ENCODE data around the gene NUBP2. TPM values are rescaled to one million over a fixed set of nuclear protein-coding genes. Genes with fewer than 3 reads are reported as not detected.
A peak's percentile ranks its signal among the peaks of the same experiment; 100 is the strongest.

Gene NUBP2
- total RNA-seq, 2 donors from 2014 or later = 61.1 to 61.5 TPM

GRCh38 chr16:1779234-1779701, 3.5 kb upstream of the NUBP2 start:
- no peak for TF ChIP-seq CTCF (conservative IDR thresholded peaks at IDR 0.05)
- 92% methylated on average over 4 to 8 of the region's 8 CpGs for WGBS, 2 experiments (ENCODE audit: insufficient coverage in 1 of 2, insufficient read length in 1 of 2)
- Histone ChIP-seq H3K4me3 (ENCODE audit: low read length) (no peak overlapping the region), H3K27me3 (ENCODE audit: control insufficient read depth, insufficient read depth, low read length, poor library complexity, severe bottlenecking) (no peaks in the 10 kb centered on the region), H3K36me3 (ENCODE audit: control insufficient read depth, insufficient read depth, low read length) (peaks cover 19% of the 10 kb centered on the region), H3K27ac (ENCODE audit: low read depth, low read length) (no peak overlapping the region), H3K9me3 (ENCODE audit: control insufficient read depth, low read length) (no peaks in the 10 kb centered on the region), H3K9ac (ENCODE audit: extremely low read depth, low read length, poor library complexity, severe bottlenecking) (no peak overlapping the region), H3K4me1 (ENCODE audit: control insufficient read depth, insufficient read depth, low read length) (peaks cover 8% of the 10 kb centered on the region)
- Mint-ChIP-seq H3K27ac (peak overlapping the region; percentile 66), H3K9me3 (no peaks in the 10 kb centered on the region), H3K4me1 (peaks cover 10% of the 10 kb centered on the region), H3K36me3 (ENCODE audit: low read depth) (peaks cover 11% of the 10 kb centered on the region), H3K27me3 (ENCODE audit: insufficient read depth) (no peaks in the 10 kb centered on the region), H3K4me3 (no peak overlapping the region)
- no peak for DNase-seq

- Histone ChIP-seq H3K27ac (ENCODE audit: low read depth, low read length) (no peak overlapping the region), H3K4me3 (ENCODE audit: low read length) (no peak overlapping the region), H3K27me3 (ENCODE audit: control insufficient read depth, insufficient read depth, low read length, poor library complexity, severe bottlenecking) (no peaks in the 10 kb centered on the region), H3K4me1 (ENCODE audit: control insufficient read depth, insufficient read depth, low read length) (peaks cover 8% of the 10 kb centered on the region), H3K9ac (ENCODE audit: extremely low read depth, low read length, poor library complexity, severe bottlenecking) (no peak overlapping the region), H3K9me3 (ENCODE audit: control insufficient read depth, low read length) (no peaks in the 10 kb centered on the region), H3K36me3 (ENCODE audit: control insufficient read depth, insufficient read depth, low read length) (peaks cover 19% of the 10 kb centered on the region)
- H3K4me1 Mint-ChIP-seq = peaks cover 10% of the 10 kb centered on the region
- 92 to 93% methylated on average over 12 to 27 of the region's 27 CpGs for WGBS, 2 experiments (ENCODE audit: insufficient coverage in 1 of 2, insufficient read length in 1 of 2)
- no peaks in the 10 kb centered on the region for H3K9me3 Mint-ChIP-seq
- H3K27me3 Mint-ChIP-seq (ENCODE audit: insufficient read depth) = no peaks in the 10 kb centered on the region
- H3K27ac Mint-ChIP-seq = no peak overlapping the region
- no peak for DNase-seq
- H3K36me3 Mint-ChIP-seq (ENCODE audit: low read depth) = peaks cover 12% of the 10 kb centered on the region
- peak overlapping the region; percentile 85 for H3K4me3 Mint-ChIP-seq
- TF ChIP-seq CTCF (conservative IDR thresholded peaks at IDR 0.05) = no peak
These were observed 2.8 kb upstream of the NUBP2 start for GRCh38 chr16:1779741-1780676.

GRCh38 chr16:1780677-1781072, 2.1 kb upstream of the NUBP2 start:
- no peak for TF ChIP-seq CTCF (conservative IDR thresholded peaks at IDR 0.05)

More at GRCh38 chr16:1780677-1781072, 2.1 kb upstream of the NUBP2 start:
- H3K27me3 Mint-ChIP-seq (ENCODE audit: insufficient read depth) = no peaks in the 10 kb centered on the region
- WGBS, 2 experiments (ENCODE audit: insufficient coverage in 1 of 2, insufficient read length in 1 of 2) = 87 to 96% methylated on average over 6 of the region's 6 CpGs
- H3K27me3 ChIP-seq (ENCODE audit: control insufficient read depth, insufficient read depth, low read length, poor library complexity, severe bottlenecking) = no peaks in the 10 kb centered on the region
- H3K9me3 ChIP-seq (ENCODE audit: control insufficient read depth, low read length) = no peaks in the 10 kb centered on the region
- peak overlapping the region; percentile 96 for H3K4me3 ChIP-seq (ENCODE audit: low read length)
- peaks cover 10% of the 10 kb centered on the region for H3K4me1 Mint-ChIP-seq
- H3K9ac ChIP-seq (ENCODE audit: extremely low read depth, low read length, poor library complexity, severe bottlenecking) = no peak overlapping the region
- H3K9me3 Mint-ChIP-seq = no peaks in the 10 kb centered on the region
- no peak for DNase-seq
- H3K4me1 ChIP-seq (ENCODE audit: control insufficient read depth, insufficient read depth, low read length) = peaks cover 8% of the 10 kb centered on the region
- H3K36me3 Mint-ChIP-seq (ENCODE audit: low read depth) = peaks cover 15% of the 10 kb centered on the region
- no peak overlapping the region for H3K27ac ChIP-seq (ENCODE audit: low read depth, low read length)
- H3K4me3 Mint-ChIP-seq = peak overlapping the region; percentile 85
- peaks cover 21% of the 10 kb centered on the region for H3K36me3 ChIP-seq (ENCODE audit: control insufficient read depth, insufficient read depth, low read length)
- peak overlapping the region; percentile 17 for H3K27ac Mint-ChIP-seq
